Myocyte (in vitro differentiated cells): Measurements from ENCODE around the gene CKM. TPM values are rescaled to one million over a fixed set of nuclear protein-coding genes. Genes with fewer than 3 reads are reported as not detected.
"Not testable (repeated sequence)": the region's sequence is repeated elsewhere in the genome, so short reads cannot be mapped to it uniquely, and the experiment has no call there.

Experiments used
- DNase-seq: peaks from one replicate; pipeline ENCODE4 v3.0.0-alpha.2; 2012; ENCODE audit warnings: low read depth
- total RNA-seq: library from RNA; depleted of rRNA; stranded (reverse); fragments of >200 nt; gene quantifications from 2 replicates; pipeline ENCODE4 v1.2.3, GENCODE V29; 2014

CKM gene
- total RNA-seq, 1 donor from 2014 or later, result 2,511 TPM

GRCh38 chr19:45293682-45294081 is 29.0 kb downstream of the CKM start:
- no peak for DNase-seq

GRCh38 chr19:45291834-45292233 is 30.8 kb downstream of the CKM start:
- no peak for DNase-seq

GRCh38 chr19:45290381-45290931 is 32.2 kb downstream of the CKM start:
- peak; percentile 53 for DNase-seq

- no peak for DNase-seq
Measured at GRCh38 chr19:45283443-45284033, 39.1 kb downstream of the CKM start.

- no peak for DNase-seq
Measured at GRCh38 chr19:45280471-45280961, 42.2 kb downstream of the CKM start.

GRCh38 chr19:45279587-45280192 is 43.0 kb downstream of the CKM start:
- DNase-seq, result no peak

- DNase-seq, result no peak
Measured at GRCh38 chr19:45278087-45278486, 44.6 kb downstream of the CKM start.

GRCh38 chr19:45276284-45276687 is 46.4 kb downstream of the CKM start:
- DNase-seq, result no peak

- no peak for DNase-seq
Measured at GRCh38 chr19:45275370-45275971, 47.2 kb downstream of the CKM start.

GRCh38 chr19:45273521-45273855 is 49.2 kb downstream of the CKM start:
- no peak for DNase-seq

GRCh38 chr19:45271735-45272108 is 51.0 kb downstream of the CKM start:
- DNase-seq, result no peak

- no peak for DNase-seq
Measured at GRCh38 chr19:45271098-45271734, 51.5 kb downstream of the CKM start.

GRCh38 chr19:45269939-45270338 is 52.7 kb downstream of the CKM start:
- not testable (repeated sequence) for DNase-seq

GRCh38 chr19:45267296-45267695 is 55.4 kb downstream of the CKM start:
- no peak for DNase-seq

GRCh38 chr19:45265375-45265774 is 57.3 kb downstream of the CKM start:
- DNase-seq, result no peak

- DNase-seq, result no peak
Measured at GRCh38 chr19:45264781-45265317, 57.8 kb downstream of the CKM start.

- no peak for DNase-seq
Measured at GRCh38 chr19:45263013-45263412, 59.7 kb downstream of the CKM start.

GRCh38 chr19:45262570-45262969 is 60.1 kb downstream of the CKM start:
- DNase-seq, result no peak

GRCh38 chr19:45258862-45259261 is 63.8 kb downstream of the CKM start:
- DNase-seq, result no peak

- no peak for DNase-seq
Measured at GRCh38 chr19:45256836-45257235, 65.8 kb downstream of the CKM start.
